Tibial artery (tissue), 4 donors: Measurements from ENCODE around the gene EFR3B.
"Not testable (repeated sequence)": the region's sequence is repeated elsewhere in the genome, so short reads cannot be mapped to it uniquely, and the experiment has no call there.

Experiments used
- DNase-seq, 2 donors: peaks; one replicate each; pipeline ENCODE4 v3.0.0-alpha.2; 2019
- H3K27ac ChIP-seq, 2 donors: fragments of 200-600 bp; sonication (generic) in 1 of 2; 1 replicate in 1 of 2; 2 replicates in 1 of 2; pipeline ENCODE4 v1.5.1; 2018 to 2019; ENCODE audit warnings: mild to moderate bottlenecking in 1 of 2
- H3K27me3 ChIP-seq, 2 donors: fragments of 200-600 bp; sonication (generic) in 1 of 2; one replicate each; pipeline versions ENCODE4 v1.5.1 to v1.6.0; 2016 to 2019
- H3K36me3 ChIP-seq, 3 donors: fragments of 200-600 bp; sonication (generic) in 2 of 3; one replicate each; pipeline ENCODE4 v1.5.1; 2016 to 2019; ENCODE audit warnings: mild to moderate bottlenecking in 2 of 3
- H3K4me1 ChIP-seq, 4 donors: fragments of 200-600 bp; sonication (generic) in 2 of 4; 1 replicate in 3 of 4; 2 replicates in 1 of 4; pipeline ENCODE4 v1.5.1; 2016 to 2019
- H3K4me3 ChIP-seq, 2 donors: fragments of 200-600 bp; sonication (generic) in 1 of 2; 1 replicate in 1 of 2; 2 replicates in 1 of 2; pipeline ENCODE4 v1.5.1; 2018 to 2019; ENCODE audit warnings: mild to moderate bottlenecking in 2 of 2
- H3K9me3 ChIP-seq, 3 donors: fragments of 200-600 bp; sonication (generic) in 1 of 3; one replicate each; pipeline ENCODE4 v1.5.1; 2016 to 2019
- CTCF ChIP-seq, 2 experiments: fragments of 200-600 bp in 1 of 2; fragments of 450-650 bp in 1 of 2; IDR thresholded peaks; one replicate each; pipeline ENCODE4 v1.5.1; 2017 to 2019; ENCODE audit warnings: antibody characterized with exemption in 2 of 2, mild to moderate bottlenecking in 1 of 2, moderate library complexity in 1 of 2
- intact Hi-C: fragments of 100-400 bp; cut with DNase I; formaldehyde crosslinking; loops from one replicate; pipeline ENCODE4 v1.15.0; 2023; ENCODE audit warnings: low total_unique reads

Gene EFR3B

GRCh38 chr2:25090801-25091200 lies 48.9 kb downstream of the EFR3B start:
- Histone ChIP-seq H3K27ac (no peak overlapping the region), H3K4me3 (no peak overlapping the region), H3K27me3 (no peaks in the 10 kb centered on the region), H3K36me3 (no peaks in the 10 kb centered on the region), H3K9me3 (no peaks in the 10 kb centered on the region), H3K4me1 (no peaks in the 10 kb centered on the region)
- no peak for DNase-seq
- TF ChIP-seq CTCF (IDR thresholded peaks at IDR 0.05): no peak
- intact Hi-C loops: no loop called here

- DNase-seq: no peak
- Histone ChIP-seq H3K4me3 (no peak overlapping the region), H3K36me3 (no peaks in the 10 kb centered on the region), H3K9me3 (no peaks in the 10 kb centered on the region), H3K27ac (no peak overlapping the region), H3K4me1 (no peaks in the 10 kb centered on the region), H3K27me3 (no peaks in the 10 kb centered on the region)
- intact Hi-C loops: no loop called here
- no peak for TF ChIP-seq CTCF (IDR thresholded peaks at IDR 0.05)
Measured at GRCh38 chr2:25091265-25091664, 49.4 kb downstream of the EFR3B start.

- Histone ChIP-seq H3K27ac (no peak overlapping the region), H3K36me3 (no peaks in the 10 kb centered on the region), H3K27me3 (no peaks in the 10 kb centered on the region), H3K4me3 (no peak overlapping the region), H3K4me1 (no peaks in the 10 kb centered on the region), H3K9me3 (no peaks in the 10 kb centered on the region)
- no peak for TF ChIP-seq CTCF (IDR thresholded peaks at IDR 0.05)
- intact Hi-C loops: no loop called here
- no peak for DNase-seq
Measured at GRCh38 chr2:25098056-25098455, 56.2 kb downstream of the EFR3B start.

GRCh38 chr2:25098670-25099486 lies 57.0 kb downstream of the EFR3B start:
- DNase-seq: peak in 1 of 2 donors; percentile 25
- Histone ChIP-seq H3K27ac (no peak overlapping the region), H3K4me3 (no peak overlapping the region), H3K36me3 (no peaks in the 10 kb centered on the region), H3K9me3 (no peaks in the 10 kb centered on the region), H3K27me3 (no peaks in the 10 kb centered on the region), H3K4me1 (no peaks in the 10 kb centered on the region)
- TF ChIP-seq CTCF (IDR thresholded peaks at IDR 0.05): no peak
- intact Hi-C loops: no loop called here

GRCh38 chr2:25102352-25102751 lies 60.5 kb downstream of the EFR3B start:
- H3K36me3 ChIP-seq, intact Hi-C loops, H3K27me3 ChIP-seq, H3K9me3 ChIP-seq, H3K4me1 ChIP-seq, H3K27ac ChIP-seq, H3K4me3 ChIP-seq: not testable (repeated sequence)
- DNase-seq: peak in 1 of 2 donors; percentile 9

GRCh38 chr2:25103287-25103871 lies 61.5 kb downstream of the EFR3B start:
- H3K27me3 ChIP-seq: no peaks in the 10 kb centered on the region
- intact Hi-C loops: no loop called here
- no peak for TF ChIP-seq CTCF (IDR thresholded peaks at IDR 0.05)
- H3K9me3 ChIP-seq: no peaks in the 10 kb centered on the region
- no peak overlapping the region for H3K27ac ChIP-seq
- no peaks in the 10 kb centered on the region for H3K4me1 ChIP-seq
- DNase-seq: peak in 1 of 2 donors; percentile 45
- no peak overlapping the region for H3K4me3 ChIP-seq
- no peaks in the 10 kb centered on the region for H3K36me3 ChIP-seq
